HG03354 (cell line): ENCODE data around the gene OR1F1.
A peak's percentile ranks its signal among the peaks of the same experiment; 100 is the strongest.
"Not testable (repeated sequence)": the region's sequence is repeated elsewhere in the genome, so short reads cannot be mapped to it uniquely, and the experiment has no call there.

Experiments
- ATAC-seq: cut with Tn5 transposase; IDR thresholded peaks from one replicate; pipeline ENCODE4 v1.9.1; 2021; ENCODE audit warnings: mild to moderate bottlenecking; ENCODE audit not compliant: unreplicated experiment, poor library complexity, severe bottlenecking

The OR1F1 gene

GRCh38 chr16:3193221-3194212 is 5.5 kb downstream of the OR1F1 start:
- no peak for ATAC-seq

GRCh38 chr16:3194792-3195191 is 6.8 kb downstream of the OR1F1 start:
- no peak for ATAC-seq

- ATAC-seq, result no peak
These were observed 8.0 kb downstream of the OR1F1 start for GRCh38 chr16:3195975-3196374.

GRCh38 chr16:3197694-3198333 is 9.8 kb downstream of the OR1F1 start:
- ATAC-seq, result not testable (repeated sequence)

- ATAC-seq, result no peak
These were observed 10.5 kb downstream of the OR1F1 start for GRCh38 chr16:3198334-3199072.

GRCh38 chr16:3202903-3203539 is 15.0 kb downstream of the OR1F1 start:
- ATAC-seq, result no peak

- ATAC-seq, result not testable (repeated sequence)
These were observed 17.9 kb downstream of the OR1F1 start for GRCh38 chr16:3205939-3206338.

- no peak for ATAC-seq
These were observed 19.3 kb downstream of the OR1F1 start for GRCh38 chr16:3207086-3207953.

GRCh38 chr16:3212006-3212405 is 24.0 kb downstream of the OR1F1 start:
- no peak for ATAC-seq

GRCh38 chr16:3212567-3212966 is 24.6 kb downstream of the OR1F1 start:
- ATAC-seq, result no peak

GRCh38 chr16:3214904-3215600 is 27.0 kb downstream of the OR1F1 start:
- ATAC-seq, result no peak

- ATAC-seq, result no peak
These were observed 27.7 kb downstream of the OR1F1 start for GRCh38 chr16:3215601-3216262.

- ATAC-seq, result no peak
These were observed 28.2 kb downstream of the OR1F1 start for GRCh38 chr16:3216263-3216640.

GRCh38 chr16:3220839-3221238 is 32.8 kb downstream of the OR1F1 start:
- no peak for ATAC-seq

- ATAC-seq, result no peak
These were observed 36.0 kb downstream of the OR1F1 start for GRCh38 chr16:3223913-3224515.

GRCh38 chr16:3234543-3234856 is 46.5 kb downstream of the OR1F1 start:
- ATAC-seq, result no peak

- ATAC-seq, result peak; percentile 93
These were observed 47.0 kb downstream of the OR1F1 start, which contains the start of gene ZNF200 for GRCh38 chr16:3234857-3235561. TSS of gene ZNF200 (minus strand) at chr16:3235158. CDS start at chr16:3233755, 1,403 bp downstream.
